T-helper 22 cell (primary cell): Measurements from ENCODE around the gene TBC1D1.

Experiments
- DNase-seq: peaks from one replicate; pipeline ENCODE4 v3.0.0-alpha.2; 2020; ENCODE audit warnings: low read depth

TBC1D1 gene

DNA sequence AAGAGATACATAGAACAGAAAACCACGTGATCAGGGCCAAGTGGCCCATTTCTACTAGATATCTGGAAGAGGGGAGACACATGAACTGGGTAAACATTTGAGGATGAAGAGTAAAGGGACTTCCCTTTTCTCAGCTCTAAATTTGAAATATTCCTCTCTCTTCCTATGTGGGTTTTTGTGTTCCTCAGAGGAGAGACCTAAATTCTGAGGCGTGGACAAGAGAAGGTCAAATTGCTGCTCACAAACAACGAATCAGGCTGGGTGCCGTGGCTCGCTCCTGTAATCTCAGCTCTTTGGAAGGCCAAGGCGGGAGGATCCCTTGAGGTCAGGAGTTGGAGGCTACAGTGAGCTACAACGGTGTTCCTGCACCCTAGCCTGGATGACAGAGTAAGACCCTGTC, 285.3 kb downstream of the TBC1D1 start:
- DNase-seq = no peak

DNA sequence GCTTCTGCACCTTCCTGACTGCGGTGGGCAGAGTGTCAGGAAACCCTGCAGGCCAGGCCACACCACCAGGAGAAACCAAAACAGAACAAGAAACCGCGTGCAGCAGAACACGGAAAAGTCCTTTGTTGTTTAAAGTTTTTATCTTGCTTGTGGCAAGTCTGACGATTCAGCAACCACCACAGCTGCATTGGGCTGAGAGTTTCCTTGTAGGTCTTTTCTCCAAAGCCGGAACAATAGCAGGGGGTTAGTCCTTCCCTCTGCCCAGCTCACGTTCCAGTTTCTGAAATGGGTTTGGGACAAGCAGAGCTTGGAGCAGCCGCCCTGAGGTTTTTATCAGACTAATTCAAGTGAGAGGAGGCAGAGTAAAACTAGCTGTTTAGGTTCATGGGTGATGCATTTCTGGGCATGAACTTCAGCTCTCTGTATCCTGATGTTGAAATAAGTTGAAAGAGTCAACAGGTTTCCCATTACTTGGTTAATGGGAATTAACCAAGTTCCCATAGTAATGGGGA, 286.2 kb downstream of the TBC1D1 start:
- peak; percentile 45 for DNase-seq

DNA sequence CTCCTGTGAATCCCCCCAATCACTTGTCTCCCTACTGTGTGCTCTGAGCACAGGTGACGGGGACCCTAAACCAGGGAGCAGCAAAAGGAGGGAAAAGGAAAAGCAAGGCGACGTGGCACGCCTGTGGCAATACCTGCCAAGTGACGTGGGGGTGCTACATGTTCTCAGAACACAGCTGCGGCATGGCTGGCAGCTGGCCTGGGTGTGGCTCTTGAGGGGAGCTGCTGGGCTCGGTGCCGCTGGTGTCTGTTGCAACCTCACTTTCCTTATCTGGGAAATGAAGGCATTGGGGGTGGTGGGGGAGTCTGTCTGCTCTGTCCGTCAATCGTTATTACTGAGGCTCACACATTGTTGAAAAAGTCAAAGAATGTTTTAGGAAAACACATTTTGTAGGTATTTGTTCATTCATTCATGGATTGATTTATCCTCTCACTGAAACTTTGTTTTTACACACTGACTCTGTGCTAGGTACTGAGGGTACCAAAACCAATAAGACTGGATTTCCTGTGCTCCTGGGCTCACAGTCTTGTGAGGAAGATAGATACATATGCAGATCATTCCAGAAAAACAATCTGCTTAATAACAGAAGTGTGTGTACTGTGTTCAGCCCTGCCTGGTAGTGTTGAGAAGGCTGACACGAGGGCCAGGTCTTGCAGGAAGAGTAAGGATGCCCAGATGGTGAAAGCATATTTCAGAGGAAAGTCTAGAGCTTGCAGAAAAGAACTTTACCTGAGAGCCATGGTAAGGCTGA, 286.9 kb downstream of the TBC1D1 start:
- no peak for DNase-seq

DNA sequence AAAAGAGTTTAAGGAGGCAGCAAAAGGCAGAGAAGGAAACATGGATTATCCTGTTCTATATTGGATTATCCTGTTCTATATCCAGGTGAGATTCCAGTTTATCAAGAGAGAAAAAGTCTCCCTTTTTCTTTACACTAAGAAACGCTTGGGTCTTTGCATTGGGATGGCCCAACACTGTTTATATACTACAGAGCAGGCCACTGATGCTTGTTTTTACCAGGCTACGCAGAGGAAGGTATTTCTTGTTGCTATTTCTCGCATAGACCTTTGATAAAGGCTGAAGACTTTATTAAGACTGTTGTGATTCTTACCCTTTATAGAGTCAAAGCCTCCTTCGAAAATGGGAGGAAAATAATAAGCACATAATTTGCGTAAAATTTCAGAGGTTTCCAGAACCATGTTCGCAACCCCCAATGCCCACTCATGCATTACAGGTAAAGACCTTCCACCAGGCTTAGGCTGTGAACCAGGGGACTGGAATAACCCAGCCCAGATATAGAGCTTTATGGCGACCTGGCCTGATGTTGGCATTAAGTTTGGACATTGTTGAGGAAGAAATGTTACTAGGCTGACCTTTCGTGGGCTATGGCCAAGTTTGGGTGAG, 287.6 kb downstream of the TBC1D1 start:
- no peak for DNase-seq

DNA sequence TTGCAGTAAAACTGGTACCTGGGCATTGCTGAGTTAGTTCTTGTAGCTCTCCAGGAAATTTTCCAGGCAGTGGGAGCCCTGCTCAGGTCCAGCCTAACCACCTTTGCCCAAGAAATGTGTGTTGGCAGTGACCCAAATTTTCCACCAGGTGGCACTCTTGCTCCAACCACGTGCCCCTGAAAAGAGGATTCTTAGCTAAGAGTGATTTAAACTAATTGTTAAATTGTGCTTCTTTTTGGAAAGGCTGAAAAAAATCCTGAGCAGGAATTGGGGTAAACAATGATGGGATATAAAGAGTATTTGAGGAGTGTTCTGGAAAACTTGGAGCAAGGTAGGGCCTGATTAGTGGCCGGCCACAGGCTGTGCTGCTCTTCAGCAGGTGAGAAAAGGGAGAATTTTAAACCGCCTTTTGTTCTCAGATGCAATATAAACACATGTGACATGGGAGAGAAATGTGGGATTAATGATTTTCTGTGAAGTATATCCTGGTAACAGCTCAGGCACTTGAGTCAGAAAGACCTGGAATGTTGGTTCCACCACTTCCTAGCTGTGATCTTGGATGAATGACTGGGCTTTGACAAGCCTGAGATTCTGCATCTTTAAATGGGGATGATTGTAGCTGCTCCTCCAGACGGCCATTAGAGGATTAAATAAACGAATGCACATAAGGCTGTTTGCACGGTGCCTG, 288.9 kb downstream of the TBC1D1 start:
- DNase-seq = peak; percentile 29

DNA sequence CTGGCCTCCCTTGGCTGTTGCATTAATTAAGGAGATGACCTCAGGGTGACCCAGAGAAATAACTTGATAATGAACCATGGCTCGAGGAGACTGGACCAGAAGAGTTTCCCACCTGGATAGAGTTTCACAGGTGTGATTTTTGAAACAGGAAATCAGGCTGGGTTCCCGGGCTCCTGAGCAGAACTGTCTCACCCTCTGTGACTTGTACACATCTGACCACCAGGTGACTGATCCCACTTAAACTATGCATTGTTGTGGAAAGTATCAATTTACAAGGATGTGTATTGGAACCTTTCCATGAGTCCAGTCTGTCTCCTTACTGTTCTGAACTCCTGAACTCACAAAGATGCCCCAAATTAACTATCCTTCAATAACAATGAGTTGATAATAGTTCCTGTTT, 289.6 kb downstream of the TBC1D1 start:
- no peak for DNase-seq

DNA sequence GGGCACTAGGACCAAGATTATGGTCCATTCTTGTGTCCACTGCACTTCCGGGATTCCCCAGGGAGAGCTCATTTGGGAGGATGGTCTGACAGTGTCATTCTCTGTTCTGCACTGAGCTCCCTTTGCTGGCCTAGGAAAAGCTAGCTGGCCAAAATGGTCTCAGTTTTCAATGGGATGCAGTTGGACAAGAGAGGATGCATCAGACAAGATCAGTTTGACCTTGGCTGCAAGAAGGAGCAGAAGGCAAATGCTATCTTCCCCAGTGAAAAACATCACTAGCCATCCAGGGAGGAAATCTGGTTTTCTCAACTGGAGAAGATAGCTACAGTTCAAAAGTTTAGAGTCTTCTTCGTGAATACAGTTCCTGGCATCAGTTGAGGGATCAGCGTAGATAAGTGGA, 290.4 kb downstream of the TBC1D1 start:
- DNase-seq = no peak

DNA sequence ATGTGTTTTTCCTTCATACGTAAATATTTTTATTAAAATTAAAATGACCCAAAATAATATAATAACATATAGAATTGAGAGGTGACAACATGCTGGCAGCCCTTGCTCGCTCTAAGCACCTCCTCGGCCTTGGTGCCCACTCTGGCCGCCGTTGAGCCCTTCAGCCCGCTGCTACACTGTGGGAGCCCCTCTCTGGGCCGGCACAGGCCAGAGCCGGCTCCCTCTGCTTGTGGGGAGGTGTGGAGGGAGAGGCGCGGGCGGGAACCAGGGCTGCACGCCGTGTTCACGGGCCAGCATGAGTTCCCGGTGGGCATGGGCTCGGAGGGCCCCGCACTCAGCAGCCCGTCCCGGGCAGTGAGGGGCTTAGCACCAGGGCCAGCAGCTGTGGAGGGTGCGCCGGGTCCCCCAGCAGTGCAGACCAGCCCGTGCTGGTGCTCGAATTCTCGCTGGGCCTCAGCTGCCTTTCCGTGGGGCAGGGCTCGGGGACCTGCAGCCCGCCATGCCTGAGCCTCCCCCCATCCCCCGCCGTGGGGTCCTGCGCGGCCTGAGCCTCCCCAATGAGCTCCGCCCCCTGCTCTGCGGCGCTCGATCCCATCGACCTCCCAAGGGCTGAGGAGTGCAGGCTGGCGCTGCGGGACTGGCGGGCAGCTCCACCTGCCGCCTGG, 291.6 kb downstream of the TBC1D1 start:
- DNase-seq = no peak

DNA sequence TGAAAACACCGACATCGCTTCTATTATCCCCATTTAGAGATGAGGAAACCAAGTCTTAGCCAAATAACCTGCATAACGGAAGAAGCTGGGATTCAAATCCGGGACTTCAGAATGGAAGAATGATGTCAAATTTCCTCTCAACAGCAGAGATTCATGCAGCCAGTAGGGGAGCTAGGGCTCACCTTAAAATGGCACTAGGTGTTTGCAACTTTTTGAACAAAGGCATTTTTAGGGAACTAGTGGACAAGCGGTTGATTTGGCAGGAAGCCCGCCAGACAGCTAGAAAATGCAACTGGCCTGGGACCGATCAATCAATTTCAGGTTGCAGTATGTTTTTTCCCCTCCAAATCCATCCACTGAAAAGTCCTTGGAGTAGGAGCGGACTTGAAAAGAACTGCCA, 293.5 kb downstream of the TBC1D1 start:
- DNase-seq = no peak

DNA sequence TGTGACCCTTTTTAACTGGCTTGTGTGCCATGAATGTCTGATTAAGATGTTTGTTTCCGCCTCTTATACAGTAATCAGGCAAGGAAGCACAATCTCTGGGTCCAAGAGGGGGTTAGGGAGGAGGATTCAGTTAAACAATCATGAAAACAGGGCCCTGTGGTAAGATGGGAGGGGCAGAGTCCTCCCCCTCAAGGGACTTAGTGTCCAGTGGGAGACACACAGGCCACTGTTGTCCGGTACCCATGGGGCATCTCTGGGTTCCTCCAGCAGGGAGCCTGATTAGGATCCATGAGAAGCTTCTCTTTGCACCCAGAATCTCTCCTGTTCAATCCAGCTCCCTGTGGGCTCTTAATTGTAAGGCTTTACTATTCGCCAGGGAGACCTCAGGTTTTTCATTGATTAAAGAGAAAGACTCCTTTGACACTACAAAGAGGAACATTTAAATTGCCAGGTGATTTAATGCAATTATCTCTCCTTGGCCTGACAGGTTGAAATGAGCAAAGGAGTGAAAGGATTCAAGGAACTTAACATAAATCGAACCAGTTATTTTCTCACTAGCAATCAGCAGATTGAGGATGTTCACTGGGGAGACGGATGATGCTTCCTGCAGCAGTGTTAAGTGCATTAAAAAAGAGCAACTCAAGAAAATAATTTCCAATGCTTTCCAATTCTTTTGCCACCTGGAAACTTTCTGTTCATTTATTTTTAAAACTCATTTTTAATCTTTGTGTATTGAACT, 294.7 kb downstream of the TBC1D1 start:
- DNase-seq = no peak

DNA sequence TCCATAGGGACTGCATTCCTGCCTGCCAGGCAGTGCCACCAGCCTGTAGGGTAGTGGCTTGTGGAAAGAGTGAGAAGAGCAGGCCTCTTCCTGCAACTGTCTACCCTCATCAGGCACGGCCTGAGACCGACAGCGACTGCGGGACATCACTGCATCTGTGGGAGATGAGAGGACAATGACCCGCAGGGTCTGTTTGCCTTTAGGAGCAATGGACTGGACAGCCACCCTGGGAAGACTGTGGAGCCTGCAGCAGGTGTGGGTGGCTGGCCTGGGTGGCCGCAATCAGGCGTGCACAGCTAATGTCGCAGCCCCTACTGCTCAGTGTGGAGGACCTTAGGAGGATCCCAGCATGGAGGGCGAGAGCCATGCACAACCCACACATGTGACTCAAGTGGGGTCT, 297.3 kb downstream of the TBC1D1 start:
- DNase-seq = no peak

DNA sequence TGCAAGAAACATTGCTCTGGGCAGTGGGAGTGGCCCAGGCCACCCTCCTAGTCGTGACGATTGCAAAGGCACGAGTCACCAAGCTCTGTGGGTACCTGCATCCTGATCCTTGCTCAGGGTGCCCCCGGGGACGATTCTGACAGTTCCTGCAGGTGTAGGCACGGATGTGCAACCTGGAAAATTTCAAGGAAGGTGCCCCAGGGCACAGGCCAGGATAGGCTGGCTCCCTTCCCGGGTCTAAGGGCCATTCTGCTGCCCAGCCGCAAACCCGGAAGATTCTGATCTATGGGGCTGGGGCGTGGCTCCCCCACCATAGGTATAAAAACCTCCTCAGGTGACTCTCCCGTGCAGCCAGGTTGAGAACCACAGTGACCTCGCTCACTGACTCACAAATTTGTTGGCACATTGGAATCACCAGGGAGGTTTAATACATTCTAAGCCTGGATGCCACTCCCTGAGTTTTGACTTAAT, 297.8 kb downstream of the TBC1D1 start:
- DNase-seq = no peak
